Smooth muscle cell (in vitro differentiated cells): ENCODE data around the gene SOX9. TPM values are rescaled to one million over a fixed set of nuclear protein-coding genes. Genes with fewer than 3 reads are reported as not detected.
A peak's percentile ranks its signal among the peaks of the same experiment; 100 is the strongest.
"Not testable (repeated sequence)": the region's sequence is repeated elsewhere in the genome, so short reads cannot be mapped to it uniquely, and the experiment has no call there.

ENCODE experiments used
- DNase-seq: peaks from one replicate; lab custom pipeline; 2025; ENCODE audit not compliant: unreplicated experiment; lab: John Stamatoyannopoulos, UW
- H2AFZ ChIP-seq: fragments of 200-600 bp; sonication (generic); 2 replicates; pipeline ENCODE4 v1.6.0; 2016; ENCODE audit warnings: antibody characterized with exemption, low read depth, mild to moderate bottlenecking
- H3F3A ChIP-seq: fragments of 200-600 bp; sonication (generic); 2 replicates; pipeline ENCODE4 v1.6.0; 2017; ENCODE audit warnings: antibody characterized with exemption, low read depth
- H3K27ac ChIP-seq: fragments of 200-600 bp; sonication (generic); 2 replicates; pipeline ENCODE4 v1.5.1; 2016; ENCODE audit warnings: low read depth, mild to moderate bottlenecking
- H3K27me3 ChIP-seq: fragments of 200-600 bp; sonication (generic); 2 replicates; pipeline ENCODE4 v1.6.1; 2016; ENCODE audit warnings: low read depth, mild to moderate bottlenecking
- H3K36me3 ChIP-seq: fragments of 200-600 bp; sonication (generic); 2 replicates; pipeline ENCODE4 v1.5.1; 2016; ENCODE audit warnings: low read depth
- H3K4me1 ChIP-seq: fragments of 200-600 bp; sonication (generic); 2 replicates; pipeline ENCODE4 v1.5.1; 2016; ENCODE audit warnings: low read depth
- H3K4me2 ChIP-seq: fragments of 200-600 bp; sonication (generic); 2 replicates; pipeline ENCODE4 v1.6.0; 2016; ENCODE audit warnings: mild to moderate bottlenecking
- H3K4me3 ChIP-seq: fragments of 200-600 bp; sonication (generic); 2 replicates; pipeline ENCODE4 v1.5.1; 2016; ENCODE audit warnings: mild to moderate bottlenecking
- H3K79me2 ChIP-seq: fragments of 200-600 bp; sonication (generic); 2 replicates; pipeline ENCODE4 v1.6.0; 2016; ENCODE audit warnings: low read depth, mild to moderate bottlenecking
- H3K9ac ChIP-seq: fragments of 200-600 bp; sonication (generic); 2 replicates; pipeline ENCODE4 v1.6.0; 2016; ENCODE audit warnings: low read depth
- H3K9me3 ChIP-seq: fragments of 200-600 bp; sonication (generic); replicated peaks from 2 replicates; pipeline ENCODE4 v1.5.1; 2016; ENCODE audit warnings: low read depth
- H4K20me1 ChIP-seq: fragments of 200-600 bp; sonication (generic); 2 replicates; pipeline ENCODE4 v1.6.0; 2016; ENCODE audit warnings: low read depth
- WGBS: methylation state at CpG from one replicate; pipeline ENCODE4 v1.1.7; 2016; ENCODE audit warnings: low lambda C conversion rate; 5-methylcytosine and 5-hydroxymethylcytosine counted together
- polyA plus RNA-seq: library from polyadenylated mRNA; unstranded; fragments of >200 nt; fragmentation: Nextera tagmentation; extraction: Ambion mirVana; gene quantifications from 2 replicates; pipeline ENCODE4 v1.2.1, GENCODE V29; 2016
- total RNA-seq: library from RNA; depleted of rRNA; stranded (reverse); fragments of >200 nt; gene quantifications from 2 replicates; pipeline ENCODE4 v1.2.3, GENCODE V29; 2014
- TF ChIP-seq, protein P1 (sequence below): fragments of 200-600 bp; sonication (generic); IDR thresholded peaks from 2 replicates; pipeline ENCODE4 v1.5.1; 2017; ENCODE audit warnings: borderline replicate concordance, mild to moderate bottlenecking, antibody characterized with exemption; ENCODE audit not compliant: insufficient read depth, poor library complexity, severe bottlenecking

The SOX9 gene
- total and polyA plus RNA-seq, 2 experiments from 2014 or later = 19.8 to 26.6 TPM

DNA sequence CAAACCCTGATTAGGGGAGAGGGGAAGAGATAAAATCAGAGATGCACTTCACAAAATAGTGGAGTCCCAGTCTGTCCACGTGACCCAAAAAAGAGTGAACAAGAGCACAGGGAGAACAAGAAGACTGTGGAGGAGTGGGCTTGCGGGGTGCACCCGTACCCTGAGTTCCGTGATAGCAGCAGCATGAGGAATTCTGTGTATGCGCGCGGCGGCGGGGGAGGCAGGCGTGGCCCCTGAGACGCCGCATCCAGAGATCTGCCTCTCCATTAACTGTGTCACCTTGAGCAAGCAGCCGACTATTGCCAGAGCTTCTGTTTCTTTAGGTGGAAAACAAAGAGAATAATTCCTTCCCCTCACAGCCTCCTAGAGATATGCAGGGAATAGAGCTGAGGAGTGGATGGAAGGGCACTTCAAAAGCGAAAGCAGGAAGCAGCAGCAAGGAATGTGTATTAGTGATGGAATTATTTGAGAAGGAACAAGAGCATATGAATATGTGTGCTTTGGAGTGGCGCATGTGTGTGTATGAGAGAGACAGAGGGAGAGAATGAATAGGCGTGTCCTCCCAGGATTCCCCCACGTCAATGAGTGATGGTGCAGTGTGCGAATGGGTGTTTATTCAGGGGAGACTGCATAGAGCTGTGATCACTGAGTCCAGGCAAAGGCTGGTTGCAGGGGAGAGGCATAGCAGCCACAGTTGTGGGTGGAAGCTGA lies 10.4 kb upstream of the SOX9 start:
- no peak for DNase-seq
- Histone ChIP-seq H3K4me1 (peaks cover 14% of the 10 kb centered on the region), H3K9me3 (no peaks in the 10 kb centered on the region), H4K20me1 (no peaks in the 10 kb centered on the region), H3K9ac (no peak overlapping the region), H3K27me3 (peaks cover 10% of the 10 kb centered on the region), H3K4me2 (peak overlapping the region; percentile 43), H2AFZ (no peak overlapping the region), H3K79me2 (no peaks in the 10 kb centered on the region), H3F3A (no peaks in the 10 kb centered on the region), H3K27ac (no peak overlapping the region), H3K36me3 (no peaks in the 10 kb centered on the region), H3K4me3 (no peak overlapping the region)
- WGBS = 66% methylated on average over 18 of the region's 18 CpGs
- TF ChIP-seq, protein P1, sequence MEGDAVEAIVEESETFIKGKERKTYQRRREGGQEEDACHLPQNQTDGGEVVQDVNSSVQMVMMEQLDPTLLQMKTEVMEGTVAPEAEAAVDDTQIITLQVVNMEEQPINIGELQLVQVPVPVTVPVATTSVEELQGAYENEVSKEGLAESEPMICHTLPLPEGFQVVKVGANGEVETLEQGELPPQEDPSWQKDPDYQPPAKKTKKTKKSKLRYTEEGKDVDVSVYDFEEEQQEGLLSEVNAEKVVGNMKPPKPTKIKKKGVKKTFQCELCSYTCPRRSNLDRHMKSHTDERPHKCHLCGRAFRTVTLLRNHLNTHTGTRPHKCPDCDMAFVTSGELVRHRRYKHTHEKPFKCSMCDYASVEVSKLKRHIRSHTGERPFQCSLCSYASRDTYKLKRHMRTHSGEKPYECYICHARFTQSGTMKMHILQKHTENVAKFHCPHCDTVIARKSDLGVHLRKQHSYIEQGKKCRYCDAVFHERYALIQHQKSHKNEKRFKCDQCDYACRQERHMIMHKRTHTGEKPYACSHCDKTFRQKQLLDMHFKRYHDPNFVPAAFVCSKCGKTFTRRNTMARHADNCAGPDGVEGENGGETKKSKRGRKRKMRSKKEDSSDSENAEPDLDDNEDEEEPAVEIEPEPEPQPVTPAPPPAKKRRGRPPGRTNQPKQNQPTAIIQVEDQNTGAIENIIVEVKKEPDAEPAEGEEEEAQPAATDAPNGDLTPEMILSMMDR = no peak

- Histone ChIP-seq H3K27ac (no peak overlapping the region), H3K79me2 (no peaks in the 10 kb centered on the region), H4K20me1 (no peaks in the 10 kb centered on the region), H3K9me3 (no peaks in the 10 kb centered on the region), H2AFZ (no peak overlapping the region), H3K4me3 (no peak overlapping the region), H3K4me2 (peak overlapping the region; percentile 43), H3K27me3 (peaks cover 16% of the 10 kb centered on the region), H3K9ac (no peak overlapping the region), H3K36me3 (no peaks in the 10 kb centered on the region), H3K4me1 (peaks cover 14% of the 10 kb centered on the region), H3F3A (no peaks in the 10 kb centered on the region)
- DNase-seq = no peak
- TF ChIP-seq, protein P1 = no peak
- WGBS = 64% methylated on average over 4 of the region's 4 CpGs
Measured at GRCh38 chr17:72110942-72111318, 9.9 kb upstream of the SOX9 start.

DNA sequence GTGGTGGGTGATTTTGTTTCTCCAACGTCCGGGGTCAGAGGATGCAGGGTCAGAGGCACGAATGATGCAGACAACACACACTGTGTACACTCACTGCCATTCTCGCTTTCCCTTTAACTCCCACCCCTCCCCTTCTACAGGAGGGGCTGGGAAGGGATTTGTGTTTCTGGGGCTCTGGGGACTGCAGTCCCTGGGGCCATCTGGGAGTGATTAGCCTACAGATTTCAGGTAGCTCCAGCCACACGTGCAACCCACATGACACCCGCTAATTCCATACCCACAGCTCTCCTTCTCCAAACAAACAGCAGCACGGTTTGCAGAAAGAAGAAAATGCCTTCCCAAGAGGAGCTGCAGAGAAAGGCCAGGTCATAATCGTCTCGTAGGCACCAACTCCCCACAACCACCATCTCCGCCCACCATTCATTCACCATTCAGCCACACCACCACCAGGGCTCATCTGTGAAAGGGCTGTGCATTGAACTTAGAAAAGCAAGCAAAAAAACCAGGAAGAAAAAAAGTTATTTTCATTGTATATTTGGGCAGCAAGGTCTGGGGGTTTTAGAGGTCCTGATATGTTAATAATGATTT lies 9.4 kb upstream of the SOX9 start:
- Histone ChIP-seq H3K9me3 (no peaks in the 10 kb centered on the region), H3K4me1 (peaks cover 18% of the 10 kb centered on the region), H4K20me1 (no peaks in the 10 kb centered on the region), H3K27me3 (peaks cover 21% of the 10 kb centered on the region), H3K27ac (no peak overlapping the region), H3K36me3 (no peaks in the 10 kb centered on the region), H3F3A (no peaks in the 10 kb centered on the region), H3K4me3 (no peak overlapping the region), H3K79me2 (no peaks in the 10 kb centered on the region), H3K4me2 (no peak overlapping the region), H3K9ac (no peak overlapping the region), H2AFZ (no peak overlapping the region)
- DNase-seq = no peak
- 61% methylated on average over 10 of the region's 10 CpGs for WGBS
- TF ChIP-seq, protein P1 = no peak

DNA sequence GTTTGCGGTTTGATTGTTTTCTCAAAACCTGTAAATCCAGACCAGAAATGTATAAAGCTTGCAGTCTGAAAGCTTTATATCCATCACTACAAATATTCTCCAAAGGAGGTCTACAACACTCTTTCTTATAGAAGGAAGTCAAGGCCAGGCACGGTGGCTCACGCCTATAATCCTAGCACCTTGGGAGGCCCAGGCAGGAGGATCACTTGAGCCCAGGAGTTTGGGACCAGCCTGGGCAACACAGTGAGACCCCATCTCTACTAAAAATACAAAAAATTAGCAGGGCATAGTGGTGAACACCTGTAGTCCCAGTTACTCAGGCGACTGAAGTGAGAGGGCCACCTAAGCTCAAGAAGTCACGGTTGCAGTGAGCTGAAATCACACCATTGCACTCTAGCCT lies 8.9 kb upstream of the SOX9 start:
- not testable (repeated sequence) for H3K9me3 ChIP-seq, H4K20me1 ChIP-seq, H3K4me2 ChIP-seq, H3K4me3 ChIP-seq, DNase-seq, H2AFZ ChIP-seq, H3K79me2 ChIP-seq, H3K27ac ChIP-seq, H3K9ac ChIP-seq, H3K36me3 ChIP-seq, H3F3A ChIP-seq
- H3K4me1 ChIP-seq = peaks cover 18% of the 10 kb centered on the region
- 80% methylated on average over 5 of the region's 5 CpGs for WGBS
- peaks cover 26% of the 10 kb centered on the region for H3K27me3 ChIP-seq
